ENCODE measurements around the gene ULK2.
"Not testable (repeated sequence)": the region's sequence is repeated elsewhere in the genome, so short reads cannot be mapped to it uniquely, and the experiment has no call there.

ULK2 gene

DNA sequence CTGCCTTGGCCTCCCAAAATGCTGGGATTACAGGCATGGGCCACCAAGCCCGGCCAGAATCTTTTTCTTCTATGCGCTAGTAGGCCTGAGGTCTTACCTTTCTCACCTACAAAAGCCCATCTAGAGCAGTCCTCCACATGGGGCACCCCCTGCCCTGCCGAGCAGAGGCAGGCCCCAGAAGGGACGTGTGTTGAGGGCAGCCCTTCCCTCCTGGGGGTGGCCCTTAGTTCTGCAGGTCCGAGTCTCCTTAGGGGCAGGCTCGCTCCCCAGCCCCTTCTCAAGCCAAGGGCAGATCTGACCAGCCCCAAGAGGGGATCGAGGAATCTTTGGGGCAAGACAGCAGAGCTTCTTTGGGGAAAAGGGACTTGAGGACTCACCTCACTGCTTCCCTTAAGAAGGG lies 101.7 kb downstream of the ULK2 start:
- no peak for FAIRE-seq

DNA sequence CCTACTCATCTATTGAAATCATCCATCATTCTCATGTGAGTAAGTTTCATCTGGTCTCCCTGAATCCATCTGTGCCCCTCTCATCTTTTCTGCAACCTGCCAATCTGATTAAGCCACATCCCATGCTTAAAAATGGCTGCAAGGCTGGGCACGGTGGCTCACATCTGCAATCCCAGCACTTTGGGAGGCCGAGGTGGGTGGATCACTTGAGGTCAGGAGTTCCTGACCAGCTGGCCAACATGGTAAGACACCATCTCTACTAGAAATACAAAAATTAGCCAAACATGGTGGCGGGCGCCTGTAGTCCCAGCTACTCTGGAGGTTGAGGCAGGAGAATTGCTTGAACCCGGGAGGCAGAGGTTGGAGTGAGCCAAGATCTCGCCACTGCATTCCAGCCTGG lies 103.7 kb downstream of the ULK2 start:
- not testable (repeated sequence) for FAIRE-seq

DNA sequence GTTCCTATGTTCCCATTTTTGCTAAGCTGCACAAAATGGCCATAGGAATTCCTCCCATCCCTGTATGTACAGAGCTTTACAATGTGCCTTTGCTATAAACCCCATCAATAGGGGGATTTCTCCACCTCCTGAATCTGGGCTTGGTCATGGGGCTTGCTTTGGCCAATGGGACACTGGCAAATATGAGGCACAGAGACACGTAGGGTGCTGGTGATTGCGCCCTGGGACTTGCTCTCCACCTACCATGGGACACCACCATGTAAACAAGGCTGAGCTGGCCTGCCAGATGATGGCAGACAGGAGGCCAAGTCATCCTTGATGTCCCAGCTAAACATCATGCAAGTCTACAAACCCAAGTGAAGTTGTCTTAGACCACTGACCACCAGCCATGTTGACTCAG lies 104.3 kb downstream of the ULK2 start:
- no peak for FAIRE-seq

DNA sequence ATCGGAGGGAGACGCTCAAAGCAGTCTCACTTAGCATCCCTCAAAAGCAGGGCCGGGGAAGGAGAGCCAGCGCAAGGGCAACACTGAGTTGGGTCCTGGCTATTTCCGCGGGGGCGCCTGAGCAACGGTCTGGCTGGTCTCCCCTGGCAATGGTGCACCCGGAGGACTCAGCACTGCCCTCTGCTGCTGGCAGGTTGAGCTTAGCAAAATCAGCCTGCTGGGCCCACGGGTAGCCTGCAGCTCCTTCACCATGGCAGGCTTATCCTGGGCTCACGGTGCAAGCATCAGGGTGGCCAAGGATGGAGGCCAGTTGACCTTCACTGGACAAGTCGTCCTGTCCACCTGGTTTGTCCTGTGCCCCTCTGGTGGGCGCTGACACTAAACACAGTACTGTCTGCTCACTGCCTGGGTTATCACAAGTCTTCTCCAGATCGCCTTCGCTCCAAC lies 105.2 kb downstream of the ULK2 start:
- FAIRE-seq: no peak

DNA sequence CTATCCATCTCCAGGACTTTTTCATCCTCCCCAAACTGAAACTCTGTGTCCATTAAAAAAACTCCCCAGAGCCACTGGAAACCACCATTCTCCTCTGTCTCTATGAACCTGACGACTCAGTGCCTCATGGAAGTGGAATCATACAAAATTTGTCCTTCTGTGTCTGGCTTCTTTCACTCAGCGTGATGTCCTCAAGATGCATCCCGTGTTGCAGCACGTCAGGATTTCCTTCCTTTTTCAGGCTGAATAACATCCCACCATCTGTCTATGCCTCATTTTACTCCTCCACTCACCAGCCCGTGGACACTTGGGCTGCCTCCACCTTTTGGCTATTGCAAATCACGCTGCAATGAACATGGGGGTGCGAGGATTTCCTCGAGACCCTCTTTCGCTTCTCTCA lies 107.0 kb downstream of the ULK2 start:
- FAIRE-seq: no peak

DNA sequence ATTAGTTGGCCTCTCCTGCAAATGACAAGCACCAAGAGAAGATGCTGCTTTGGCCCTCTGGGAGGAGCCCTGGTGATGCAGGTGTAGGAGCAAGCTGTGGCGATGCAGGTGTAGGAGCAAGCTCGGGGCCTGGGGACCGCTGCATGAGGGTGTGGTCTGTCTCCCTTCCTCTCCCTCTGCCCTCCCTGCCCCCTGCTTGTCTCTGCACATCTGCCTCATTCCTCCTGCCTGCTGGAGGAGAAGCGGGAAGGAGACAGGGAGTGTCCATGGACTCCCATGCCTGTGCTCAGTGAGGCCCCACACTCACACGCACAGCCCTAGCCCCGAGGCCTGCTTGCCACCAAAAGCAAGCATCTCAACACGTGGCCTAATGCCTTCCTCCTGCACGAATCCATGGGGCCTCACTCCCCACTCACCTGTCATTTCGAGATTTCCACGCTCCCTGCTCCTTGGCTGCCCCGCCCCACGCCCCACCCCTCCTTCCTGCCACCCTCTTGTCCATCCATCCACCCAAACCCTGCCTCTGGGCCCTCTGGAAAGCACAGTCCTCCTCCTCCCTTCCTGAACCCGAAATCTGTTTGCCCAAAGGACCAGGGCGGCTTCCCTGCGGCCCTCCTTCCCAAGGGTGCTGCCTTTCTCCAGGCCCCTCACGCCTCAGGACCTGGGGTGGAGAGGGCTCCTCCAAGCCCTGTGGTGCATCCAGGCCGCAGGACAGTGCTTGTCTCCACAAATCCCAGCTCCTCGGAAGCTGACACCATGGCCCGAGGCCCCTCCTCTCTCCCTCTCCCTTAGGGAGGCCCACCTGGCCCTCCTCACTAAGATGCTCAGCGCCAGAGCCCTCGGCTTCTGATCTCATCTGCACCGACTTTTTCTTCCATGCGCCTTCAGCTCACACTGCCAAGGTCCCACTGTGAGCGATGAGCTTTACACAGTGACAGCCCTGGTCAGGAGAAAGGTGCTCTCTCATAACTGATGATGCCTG lies 107.9 kb downstream of the ULK2 start:
- no peak for FAIRE-seq

DNA sequence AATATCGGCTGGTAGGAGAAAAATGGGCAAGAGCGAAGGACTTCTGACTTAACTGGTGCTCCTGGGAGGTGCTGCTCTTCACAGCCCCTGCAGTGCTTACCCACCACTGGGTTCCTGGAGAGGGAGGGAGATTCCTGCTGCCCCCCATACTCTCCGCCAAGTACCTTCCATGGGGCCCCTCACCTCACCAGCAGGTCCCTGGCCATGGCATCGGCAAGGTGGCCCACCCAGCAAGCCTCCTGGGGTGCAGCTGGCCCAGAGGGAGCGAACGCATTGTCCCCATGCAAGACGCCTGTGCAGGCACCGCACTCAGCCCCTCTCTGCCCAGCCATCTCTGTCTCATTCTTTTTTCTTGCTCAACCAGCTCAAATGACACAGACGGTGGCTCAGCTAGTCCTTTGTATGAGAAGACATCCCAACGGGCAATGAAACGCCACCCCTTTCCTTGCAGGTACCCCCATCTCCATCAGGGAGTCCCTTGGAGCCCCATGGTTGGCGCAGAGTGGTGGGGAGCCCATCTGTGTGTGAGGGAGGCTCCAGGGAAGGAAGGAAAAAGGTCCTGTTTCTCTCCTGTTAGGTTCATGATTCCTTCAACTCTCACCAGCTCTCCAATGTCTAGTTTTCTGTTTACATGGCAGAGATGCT lies 110.1 kb downstream of the ULK2 start:
- FAIRE-seq: no peak

DNA sequence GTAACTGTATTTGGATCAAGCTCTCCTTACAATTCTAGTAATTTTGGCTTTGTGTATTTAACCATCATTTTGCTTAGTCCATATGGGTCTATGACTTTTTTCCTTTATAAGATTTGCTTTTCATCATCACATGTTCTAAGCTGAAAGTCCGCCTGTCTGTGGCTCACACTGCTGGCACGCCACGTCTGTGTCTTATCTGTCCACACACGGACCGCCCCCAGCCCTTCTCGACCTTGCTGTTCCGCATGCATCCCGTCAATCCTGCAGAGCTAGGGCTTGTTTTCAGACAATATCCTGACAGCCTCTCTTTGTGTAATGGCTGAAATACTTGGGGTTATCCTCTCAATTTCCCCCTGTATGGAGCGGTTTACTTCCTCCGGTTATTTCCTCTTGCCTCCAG lies 111.2 kb downstream of the ULK2 start:
- no peak for FAIRE-seq

DNA sequence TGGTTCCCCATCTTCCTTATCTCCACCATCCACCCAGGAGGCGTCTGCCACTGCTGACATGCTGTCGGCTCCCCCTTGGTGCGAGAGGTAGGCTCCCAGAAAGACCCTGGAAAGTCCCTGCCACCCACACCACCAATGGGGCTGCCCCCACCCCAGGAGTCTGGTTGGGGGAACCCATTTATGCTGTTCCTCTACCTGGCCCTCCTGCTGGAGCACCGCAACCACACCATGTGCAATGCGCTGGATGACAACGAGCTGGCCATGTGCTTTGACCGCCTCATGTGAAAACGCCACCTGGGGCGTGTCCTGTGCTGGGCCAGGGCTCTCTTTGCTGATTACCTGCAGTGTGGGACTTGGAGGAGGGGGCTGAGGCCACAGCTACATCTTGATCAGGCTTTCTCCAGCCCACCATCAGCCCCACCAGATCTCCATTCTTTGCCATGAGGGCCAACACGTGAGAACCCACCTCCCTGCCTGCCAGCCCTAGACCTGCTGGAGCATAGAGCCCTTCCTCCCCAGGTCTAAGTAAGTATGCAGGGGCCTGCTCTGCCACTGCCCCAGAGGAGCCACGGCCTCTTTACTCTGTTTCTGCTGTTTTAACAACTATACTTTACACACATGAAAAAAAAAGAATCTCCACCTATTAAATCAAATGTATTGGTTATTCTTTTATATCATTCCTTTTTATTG lies 111.8 kb downstream of the ULK2 start:
- FAIRE-seq: no peak

DNA sequence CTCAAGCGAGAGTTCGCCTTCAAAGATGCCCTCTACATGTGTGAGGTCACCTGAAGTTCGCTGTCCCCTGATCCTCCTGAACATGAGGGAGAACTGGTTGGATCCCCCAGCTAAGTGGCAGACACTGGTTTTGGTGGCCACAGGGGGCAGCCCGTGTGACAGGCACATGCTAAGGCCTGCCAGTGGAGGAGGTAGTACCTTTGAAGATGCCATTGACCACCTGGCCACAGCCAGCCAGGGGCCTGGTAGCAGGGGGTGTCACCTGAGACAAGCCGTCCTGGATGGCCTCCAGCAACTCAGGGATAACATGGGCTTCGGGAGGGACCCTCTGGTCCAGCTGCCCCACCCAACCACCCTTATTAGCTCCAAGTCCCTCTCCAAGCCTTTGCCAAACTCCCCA lies 112.3 kb downstream of the ULK2 start:
- no peak for FAIRE-seq

DNA sequence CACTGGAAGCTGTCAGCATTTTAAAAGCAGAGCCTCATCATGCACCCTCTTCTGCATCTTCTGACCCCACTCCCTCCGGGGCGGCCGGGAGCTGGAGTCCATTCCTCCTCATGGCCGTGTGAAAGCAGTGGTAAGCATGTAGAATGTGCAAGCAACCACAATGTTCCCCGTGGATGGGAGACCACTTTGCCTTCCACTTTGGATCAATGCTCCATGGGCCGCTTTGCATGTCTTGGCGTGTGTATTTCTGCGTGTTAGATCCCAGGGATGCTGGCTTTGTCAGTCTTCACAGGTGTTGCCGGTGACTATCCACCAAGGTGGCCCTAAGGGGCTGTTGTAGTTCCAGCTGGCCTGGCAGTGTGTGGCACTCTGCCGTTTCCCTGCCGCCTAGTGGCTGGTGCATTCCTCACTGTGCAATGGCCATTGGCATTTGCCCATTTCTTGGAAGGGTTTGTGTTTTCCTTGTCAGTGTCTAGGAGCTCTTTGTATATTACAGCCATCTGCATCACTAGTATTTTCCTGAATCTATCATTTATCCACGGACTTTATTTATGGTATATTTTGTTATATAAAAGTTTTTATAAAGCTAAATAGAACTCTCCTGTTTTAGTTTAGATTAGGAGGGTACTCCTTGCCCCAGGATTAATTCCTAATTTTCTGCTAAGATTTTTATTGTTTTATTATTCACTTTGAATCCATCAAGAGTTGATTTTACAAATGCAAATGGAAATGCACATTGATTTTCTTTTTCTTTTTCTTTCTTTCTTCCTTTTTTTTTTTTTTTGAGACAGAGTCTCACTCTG lies 113.9 kb downstream of the ULK2 start:
- FAIRE-seq: no peak

DNA sequence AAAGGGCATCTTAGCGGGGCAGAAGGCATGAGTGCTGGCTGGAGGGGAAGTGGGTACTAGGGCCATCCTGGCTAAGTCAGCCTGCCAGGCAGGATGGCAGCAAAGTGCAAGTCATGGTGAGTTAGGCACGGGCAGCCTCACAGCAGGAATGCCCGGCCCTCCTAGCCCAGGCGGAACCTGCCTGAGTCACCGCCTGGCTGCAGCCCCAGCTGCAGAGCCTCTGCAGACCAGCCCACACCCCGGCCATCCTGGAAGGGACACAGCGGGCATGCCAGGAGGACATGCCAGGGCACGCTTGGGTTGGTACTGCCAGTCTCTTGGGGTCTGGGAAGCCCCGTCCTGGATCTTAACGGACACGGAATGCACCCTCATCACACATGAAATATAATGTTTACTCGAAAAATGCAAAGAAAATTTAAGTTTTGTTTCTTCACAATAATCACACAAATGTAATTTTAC lies 114.7 kb downstream of the ULK2 start:
- FAIRE-seq: no peak

DNA sequence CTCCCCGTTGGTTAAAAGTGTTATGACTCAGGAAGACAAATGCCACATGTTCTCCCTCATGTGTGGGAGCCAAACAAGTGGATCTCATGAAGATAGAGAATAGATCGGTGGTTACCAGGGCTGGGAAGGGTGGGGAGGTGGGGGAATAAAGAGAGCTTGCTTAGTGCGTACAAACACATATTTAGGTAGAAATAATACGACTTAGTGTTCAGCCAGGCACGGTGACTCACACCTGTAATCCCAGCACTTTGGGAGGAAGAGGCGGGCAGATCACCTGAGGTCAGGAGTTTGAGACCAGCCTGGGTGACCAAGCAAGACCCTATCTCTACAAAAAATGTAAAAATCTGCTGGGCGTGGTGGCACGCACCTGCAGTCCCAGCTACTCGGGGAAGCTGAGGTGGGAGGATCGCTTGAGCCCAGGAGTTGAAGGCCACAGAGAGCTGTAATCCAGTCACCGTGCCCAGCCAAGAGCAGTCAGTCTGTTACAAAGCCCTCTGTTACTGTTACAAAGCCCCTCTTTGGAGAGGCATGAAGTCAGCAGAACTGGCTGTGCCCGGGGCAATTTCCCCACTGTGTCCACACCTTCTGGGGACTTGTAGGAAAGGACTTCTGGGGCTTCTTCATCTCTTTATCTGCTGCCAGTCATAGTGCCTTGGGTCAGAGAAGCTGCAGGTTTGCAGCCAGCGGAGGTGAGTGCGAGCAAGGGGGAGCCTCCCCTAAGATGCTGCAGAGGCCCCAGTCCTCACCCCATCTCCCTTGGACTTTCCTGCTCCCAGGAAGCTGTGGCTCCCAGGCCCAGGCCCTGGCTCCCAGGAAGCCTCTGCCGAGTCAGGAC lies 115.3 kb downstream of the ULK2 start:
- FAIRE-seq: no peak

DNA sequence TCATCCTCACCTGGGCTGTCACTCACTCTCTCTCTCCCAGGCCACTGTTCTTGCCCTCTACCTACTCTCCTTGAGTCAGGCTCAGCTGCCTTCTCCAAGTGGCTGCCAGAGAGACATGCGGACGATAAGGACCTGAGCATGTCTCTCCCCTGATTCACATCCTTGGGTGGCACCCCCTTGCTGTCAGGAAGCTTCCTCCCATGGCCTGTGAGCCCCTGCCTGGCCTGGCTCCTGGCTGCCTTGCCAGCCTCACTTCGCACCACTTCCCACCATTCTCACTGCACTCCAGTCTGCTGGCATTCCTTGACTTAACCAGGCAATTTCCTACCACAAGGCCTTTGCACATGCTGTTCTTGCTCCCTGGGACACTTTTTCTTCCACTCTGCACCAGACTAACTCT lies 116.9 kb downstream of the ULK2 start:
- FAIRE-seq: no peak

DNA sequence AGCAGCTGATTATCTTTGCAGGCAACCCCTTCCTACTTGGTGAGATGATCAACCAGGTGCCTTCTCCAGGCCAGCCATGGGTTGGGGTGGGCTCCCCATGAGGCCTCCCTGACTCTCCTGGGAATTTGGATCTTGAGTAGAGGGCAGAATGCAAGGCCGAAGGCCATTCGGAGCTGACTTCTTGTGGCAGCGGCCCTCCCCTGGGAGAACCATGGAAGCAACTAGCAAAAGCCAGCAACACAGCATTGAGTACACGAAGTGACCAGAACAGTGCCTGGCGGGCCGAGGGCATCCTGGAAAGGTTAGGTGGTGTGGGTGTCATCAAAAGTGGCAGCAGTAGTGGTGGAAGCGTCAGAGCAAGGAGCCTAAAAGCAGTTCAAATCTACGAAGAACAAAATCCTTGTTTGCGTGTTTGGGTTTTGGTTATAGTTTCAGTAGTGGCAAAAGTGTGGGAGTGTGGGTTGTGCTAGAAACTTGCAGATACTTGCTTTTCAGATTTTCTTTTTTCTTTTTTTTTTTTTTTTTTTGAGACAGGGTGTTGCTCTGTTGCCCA lies 117.6 kb downstream of the ULK2 start:
- FAIRE-seq: no peak

DNA sequence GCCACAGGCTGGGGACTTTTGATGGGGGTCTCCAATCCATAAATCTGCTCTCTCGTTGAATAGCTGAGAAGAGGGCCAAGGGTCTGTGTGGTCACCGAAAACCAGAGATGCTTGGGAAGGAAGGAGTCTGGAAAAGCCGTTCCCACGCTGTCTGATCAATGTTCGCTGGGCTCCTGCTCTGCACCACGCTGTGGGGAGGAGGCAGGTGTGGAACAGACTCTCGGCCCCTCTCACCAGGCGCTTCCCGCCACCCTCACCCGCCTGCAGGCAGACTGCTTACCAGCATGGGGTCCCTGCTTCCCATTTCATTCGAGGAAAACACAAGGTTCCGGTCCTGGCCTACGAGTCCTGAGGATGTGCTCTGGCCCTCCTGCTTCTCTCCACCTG lies 118.9 kb downstream of the ULK2 start:
- no peak for FAIRE-seq

DNA sequence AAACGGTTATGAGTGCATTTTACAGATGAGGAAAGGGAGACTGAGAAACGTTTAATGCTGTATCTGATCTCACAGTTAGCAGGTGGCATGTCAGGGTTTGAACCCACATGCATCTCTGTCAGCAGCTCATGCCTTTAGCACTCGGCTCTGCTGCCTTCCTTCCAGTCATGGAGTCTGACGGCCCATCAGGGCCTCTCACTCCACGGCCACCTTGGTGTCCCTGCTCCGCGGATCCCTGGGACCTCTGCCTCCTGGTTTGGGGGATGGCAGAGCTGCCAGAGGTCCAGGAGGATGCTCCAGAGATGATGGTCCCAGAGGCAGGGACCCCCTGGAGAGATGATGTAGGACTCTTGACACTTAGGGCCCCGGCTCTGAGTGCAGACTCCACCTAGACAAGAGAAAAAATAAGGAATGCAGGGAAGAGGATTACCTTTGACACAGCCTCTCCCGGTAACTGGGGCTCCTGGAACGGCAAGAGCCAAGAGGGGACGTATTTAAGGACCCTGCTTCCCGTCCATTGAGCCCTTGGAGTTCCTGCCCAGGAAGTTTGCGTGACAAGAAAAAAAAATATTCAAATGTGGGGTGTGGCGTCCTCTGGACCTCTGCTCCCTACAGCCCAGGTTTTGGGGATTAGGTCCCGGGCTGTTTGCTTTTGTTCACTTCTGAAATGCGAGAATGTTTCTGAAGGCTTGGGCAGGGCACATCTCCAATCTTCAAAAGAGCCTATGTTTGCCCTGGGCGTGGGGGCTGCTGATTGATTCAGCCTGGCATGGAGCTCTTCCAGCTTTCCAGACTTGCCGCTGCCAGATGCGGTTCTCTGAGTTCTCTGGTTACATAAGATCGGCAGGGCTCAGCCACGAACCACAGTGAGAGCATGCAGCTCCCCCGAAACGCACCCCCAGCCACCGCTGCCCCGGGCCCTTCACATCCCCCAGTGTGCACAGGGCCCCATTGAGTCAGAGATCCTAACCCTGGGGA lies 119.6 kb downstream of the ULK2 start, which contains the start of gene ALDH3A1:
Gene ALDH3A1 (minus strand): TSS at position 470 of the 978 bp plus-strand sequence. CDS start 3,169 bp downstream, outside the sequence.
- no peak for FAIRE-seq

DNA sequence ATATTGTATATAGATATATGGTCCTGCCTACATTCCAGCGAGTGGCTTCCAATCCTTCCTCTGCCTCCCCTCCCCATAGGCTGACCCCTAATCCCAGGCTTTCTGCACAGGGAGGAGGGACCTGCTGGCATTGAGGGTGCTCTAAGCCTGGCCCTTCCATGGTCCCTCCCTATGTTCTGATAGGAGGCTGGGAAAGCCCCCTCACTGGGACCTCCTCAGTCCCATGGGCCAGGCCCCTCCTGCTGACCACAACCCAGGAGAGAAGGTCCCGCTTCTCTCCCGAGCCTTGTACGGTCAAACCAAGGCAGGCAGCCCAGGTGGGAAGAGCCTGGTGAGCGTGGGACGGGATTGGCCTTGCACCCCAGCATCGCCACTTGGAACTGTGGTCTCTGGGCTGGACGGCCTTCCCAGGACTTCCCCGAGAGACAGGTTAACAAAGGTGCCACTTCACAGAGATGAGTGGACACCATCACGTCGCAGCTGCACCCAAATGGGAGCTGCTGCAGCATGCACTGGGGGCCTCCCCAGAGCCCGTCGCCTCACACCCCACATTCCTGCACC lies 120.5 kb downstream of the ULK2 start:
- FAIRE-seq: no peak

DNA sequence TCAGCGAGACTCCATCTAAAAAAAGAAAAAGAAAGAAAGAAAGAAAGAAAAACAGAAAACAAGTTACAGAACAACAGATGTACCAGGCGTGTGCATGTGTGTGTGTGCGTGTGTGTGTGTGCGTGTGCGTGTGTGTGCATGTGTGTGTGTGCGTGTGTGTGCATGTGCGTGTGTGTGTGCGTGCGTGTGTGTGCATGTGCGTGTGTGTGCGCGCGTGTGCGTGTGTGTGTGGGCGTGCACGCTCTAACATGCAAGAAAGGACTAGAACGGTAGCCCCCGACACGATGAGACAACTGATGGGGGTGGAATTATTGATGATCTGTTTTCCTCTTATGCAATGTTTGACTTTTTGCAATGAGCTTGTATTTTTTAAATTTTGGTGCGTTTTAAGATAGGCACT lies 121.2 kb downstream of the ULK2 start:
- FAIRE-seq: no peak
